B cell (primary cell): Measurements from ENCODE around the gene ZFYVE9. TPM values are rescaled to one million over a fixed set of nuclear protein-coding genes. Genes with fewer than 3 reads are reported as not detected.

Source experiments
- ATAC-seq: fragments of 200-7000 bp; cut with Tn5 transposase; one replicate; pipeline ENCODE4 v1.10.0; 2021; ENCODE audit warnings: low read depth, mild to moderate bottlenecking, moderate number of reproducible peaks, moderate library complexity
- CTCF ChIA-PET: fragments of 350-600 bp; sonication (Branson Sonifier 250); formaldehyde crosslinking; loops from one replicate; lab custom pipeline; 2021; ENCODE audit warnings: antibody characterized with exemption, inconsistent platforms; lab: Charles Lee
- POLR2A ChIA-PET: fragments of 350-600 bp; sonication (Branson Sonifier 250); formaldehyde crosslinking; loops from one replicate; lab custom pipeline; 2021; ENCODE audit warnings: antibody characterized with exemption; lab: Charles Lee
- DNase-seq: peaks from one replicate; pipeline ENCODE4 v3.0.0; 2013
- H2AFZ ChIP-seq: 2 replicates; pipeline ENCODE4 v1.6.1; 2012; ENCODE audit warnings: mild to moderate bottlenecking, low read depth, low read length; ENCODE audit not compliant: insufficient read depth, poor library complexity, severe bottlenecking
- H3K27ac ChIP-seq, 2 donors: 1 replicate in 1 of 2; 2 replicates in 1 of 2; pipeline ENCODE4 v1.5.1; 2012 to 2013; ENCODE audit warnings: low read length in 2 of 2, mild to moderate bottlenecking in 2 of 2, moderate library complexity in 1 of 2
- H3K27me3 ChIP-seq, 4 experiments: fragments of 200-600 bp in 1 of 4; sonication (generic) in 1 of 4; replicated peaks in 1 of 4; 1 replicate in 2 of 4; 2 replicates in 2 of 4; pipeline versions ENCODE4 v1.6.1 to v1.7.0; 2013 to 2016; ENCODE audit warnings: low read length in 3 of 4, mild to moderate bottlenecking in 2 of 4, mixed read lengths in 1 of 4, moderate library complexity in 1 of 4; ENCODE audit not compliant: insufficient read depth in 4 of 4, control insufficient read depth in 3 of 4; ENCODE audit errors: control extremely low read depth in 1 of 4
- H3K36me3 ChIP-seq, 2 experiments: replicated peaks in 1 of 2; 1 replicate in 1 of 2; 2 replicates in 1 of 2; pipeline versions ENCODE4 v1.6.1 to v1.7.1; 2013; ENCODE audit warnings: low read length in 1 of 2; ENCODE audit not compliant: insufficient read depth in 2 of 2, control insufficient read depth in 1 of 2; ENCODE audit errors: control extremely low read depth in 1 of 2, extremely low read depth in 1 of 2
- H3K4me1 ChIP-seq, 2 donors: fragments of 200-600 bp in 1 of 2; sonication (generic) in 1 of 2; 1 replicate in 1 of 2; 2 replicates in 1 of 2; pipeline versions ENCODE4 v1.5.1 to v1.6.1; 2013 to 2017; ENCODE audit warnings: low read length in 2 of 2; ENCODE audit not compliant: control insufficient read depth in 2 of 2, insufficient read depth in 2 of 2
- H3K4me2 ChIP-seq: replicated peaks from 2 replicates; pipeline ENCODE3; 2012; ENCODE audit warnings: mild to moderate bottlenecking, low read depth, low read length; ENCODE audit not compliant: poor library complexity, severe bottlenecking
- H3K4me3 ChIP-seq, 5 experiments: fragments of 200-600 bp in 1 of 5; sonication (generic) in 1 of 5; 1 replicate in 3 of 5; 2 replicates in 2 of 5; pipeline versions ENCODE4 v1.5.1 to v1.7.0; 2011 to 2016; ENCODE audit warnings: low read length in 4 of 5, mild to moderate bottlenecking in 4 of 5, low read depth in 2 of 5, control low read depth in 1 of 5, moderate library complexity in 1 of 5; ENCODE audit not compliant: insufficient read depth in 1 of 5; ENCODE audit errors: control extremely low read depth in 1 of 5, extremely low read depth in 1 of 5
- H3K79me2 ChIP-seq: fragments of 200-600 bp; sonication (generic); one replicate; pipeline ENCODE4 v1.6.0; 2016; ENCODE audit warnings: low read length; ENCODE audit not compliant: control insufficient read depth, insufficient read depth
- H3K9ac ChIP-seq: fragments of 200-600 bp; sonication (generic); 2 replicates; pipeline ENCODE4 v1.6.1; 2017; ENCODE audit warnings: mild to moderate bottlenecking, low read length, moderate library complexity
- H3K9me3 ChIP-seq, 3 donors: one replicate each; pipeline versions ENCODE4 v1.6.1 to v1.7.1; 2013; ENCODE audit warnings: low read length in 2 of 3; ENCODE audit not compliant: control insufficient read depth in 2 of 3, insufficient read depth in 1 of 3; ENCODE audit errors: control extremely low read depth in 1 of 3
- H4K20me1 ChIP-seq: 2 replicates; pipeline ENCODE4 v1.6.0; 2012; ENCODE audit warnings: mild to moderate bottlenecking, low read length; ENCODE audit not compliant: insufficient read depth, control insufficient read depth, poor library complexity, severe bottlenecking
- H3K27ac Mint-ChIP-seq: one replicate; pipeline ENCODE4 v1.8.0; 2021; ENCODE audit warnings: mixed read lengths
- H3K27me3 Mint-ChIP-seq: one replicate; pipeline ENCODE4 v1.8.0; 2021; ENCODE audit warnings: mixed read lengths
- H3K4me1 Mint-ChIP-seq: one replicate; pipeline ENCODE4 v1.8.0; 2021; ENCODE audit warnings: mixed read lengths
- H3K4me3 Mint-ChIP-seq: one replicate; pipeline ENCODE4 v1.8.0; 2021; ENCODE audit warnings: mixed read lengths
- H3K9me3 Mint-ChIP-seq: one replicate; pipeline ENCODE4 v1.8.0; 2022; ENCODE audit warnings: mixed read lengths; ENCODE audit not compliant: insufficient read depth
- CTCF ChIP-seq: fragments of 200-600 bp; IDR thresholded peaks from one replicate; pipeline ENCODE4 v1.8.0; 2022; ENCODE audit warnings: antibody characterized with exemption, mild to moderate bottlenecking
- EZH2 ChIP-seq: IDR thresholded peaks from 2 replicates; pipeline ENCODE4 v1.6.1; 2012; ENCODE audit warnings: borderline replicate concordance, low read depth, mild to moderate bottlenecking, moderate library complexity, low read length; ENCODE audit not compliant: insufficient read depth, poor library complexity, severe bottlenecking
- WGBS: methylation state at CpG from one replicate; pipeline ENCODE4 v1.1.5; 2013; ENCODE audit warnings: missing lambda C conversion rate; ENCODE audit not compliant: insufficient coverage; 5-methylcytosine and 5-hydroxymethylcytosine counted together
- intact Hi-C: fragments of 100-400 bp; cut with micrococcal nuclease; formaldehyde crosslinking; loops from one replicate; pipeline ENCODE4 v1.10.0; 2022
- polyA plus RNA-seq: library from polyadenylated mRNA; depleted of rRNA; stranded (reverse); fragments of >200 nt; gene quantifications from 2 replicates; pipeline ENCODE4 v1.2.3, GENCODE V29; 2012
- total RNA-seq, 2 donors: library from RNA; stranded (reverse); fragments of 120-200 nt in 1 of 2; gene quantifications; 1 replicate in 1 of 2; 2 replicates in 1 of 2; pipeline versions ENCODE4 v1.2.3 to v1.2.4, GENCODE V29; 2013 to 2022

The ZFYVE9 gene
- total and polyA plus RNA-seq, 2 donors (not counting 1 experiment from before 2014, with no cell fraction given) = 0.16 to 3.3 TPM

DNA sequence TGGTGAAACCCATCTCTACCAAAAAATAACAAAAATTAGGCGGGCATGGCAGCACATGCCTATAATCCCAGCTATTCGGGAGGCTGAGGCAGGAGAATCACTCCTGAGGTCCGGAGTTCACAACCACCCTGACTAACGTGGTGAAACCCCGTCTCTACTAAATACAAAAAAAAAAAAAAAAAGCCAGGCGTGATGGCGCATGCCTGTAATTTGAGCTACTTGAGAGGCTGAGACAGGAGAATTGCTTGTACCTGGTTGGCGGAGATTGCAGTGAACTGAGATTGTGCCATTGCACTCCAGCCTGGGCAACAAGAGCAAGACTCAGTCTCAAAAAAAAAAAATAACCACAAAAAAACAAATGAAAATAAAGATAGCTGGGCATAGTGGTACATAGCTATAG lies 181.8 kb downstream of the ZFYVE9 start:
- H3K27ac ChIP-seq = no peak overlapping the region
- no peaks in the 10 kb centered on the region for H3K9me3 ChIP-seq
- no peaks in the 10 kb centered on the region for H3K36me3 ChIP-seq
- Mint-ChIP-seq H3K9me3 (no peaks in the 10 kb centered on the region), H3K4me3 (no peak overlapping the region), H3K27ac (no peak overlapping the region), H3K4me1 (no peaks in the 10 kb centered on the region), H3K27me3 (peaks cover 4% of the 10 kb centered on the region)
- H3K4me1 ChIP-seq = no peaks in the 10 kb centered on the region
- H2AFZ ChIP-seq = no peak overlapping the region
- intact Hi-C loops = no loop called here
- POLR2A ChIA-PET = no interaction called here
- WGBS = 100% methylated on average over 2 of the region's 8 CpGs
- no peak overlapping the region for H3K9ac ChIP-seq
- TF ChIP-seq EZH2 (no peak), CTCF (no peak)
- DNase-seq (no peak), ATAC-seq (no peak)
- no peaks in the 10 kb centered on the region for H3K27me3 ChIP-seq
- H3K4me2 ChIP-seq = no peak overlapping the region
- H4K20me1 ChIP-seq = no peaks in the 10 kb centered on the region
- CTCF ChIA-PET = interaction anchor here (0.8 kb wide), 1 partner anchor 9 kb away, joined by 5 read pairs; no protein-coding TSS in a partner anchor
- no peaks in the 10 kb centered on the region for H3K79me2 ChIP-seq
- no peak overlapping the region for H3K4me3 ChIP-seq

DNA sequence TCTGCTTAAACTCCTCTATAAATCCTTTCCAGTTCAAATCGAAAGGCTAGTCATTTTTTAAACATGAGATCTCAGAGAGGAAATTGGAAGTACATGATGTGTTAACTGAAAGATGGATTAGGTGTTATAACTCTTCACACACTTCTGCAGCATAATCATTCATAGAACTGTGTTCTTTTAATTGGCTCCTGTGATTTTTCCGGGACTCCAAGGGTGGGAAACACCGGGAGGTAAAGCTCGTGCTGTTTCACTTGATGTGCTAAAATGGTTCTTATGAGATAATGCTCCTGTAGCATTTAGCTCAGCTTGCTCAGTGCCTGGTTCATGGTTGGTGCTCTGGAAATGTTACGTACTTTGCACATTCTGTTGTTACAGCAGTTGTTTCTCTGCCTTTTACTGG lies 183.9 kb downstream of the ZFYVE9 start:
- peaks cover 4% of the 10 kb centered on the region for H3K27me3 Mint-ChIP-seq
- ChIA-PET POLR2A (no interaction called here), CTCF (interaction anchor here (0.7 kb wide), 1 partner anchor 10 kb away, joined by 4 read pairs; no protein-coding TSS in a partner anchor)
- Histone ChIP-seq H4K20me1 (no peaks in the 10 kb centered on the region), H3K9me3 (no peaks in the 10 kb centered on the region), H3K27me3 (no peaks in the 10 kb centered on the region), H3K4me3 (no peak overlapping the region), H3K27ac (no peak overlapping the region), H2AFZ (no peak overlapping the region), H3K4me1 (no peaks in the 10 kb centered on the region), H3K79me2 (no peaks in the 10 kb centered on the region), H3K4me2 (no peak overlapping the region), H3K36me3 (no peaks in the 10 kb centered on the region), H3K9ac (no peak overlapping the region)
- H3K9me3 Mint-ChIP-seq = no peaks in the 10 kb centered on the region
- intact Hi-C loops = no loop called here
- ATAC-seq (no peak), DNase-seq (no peak)
- TF ChIP-seq CTCF (no peak), EZH2 (no peak)
- WGBS = 92% methylated on average over 3 of the region's 5 CpGs
- no peak overlapping the region for H3K4me3 Mint-ChIP-seq
- no peaks in the 10 kb centered on the region for H3K4me1 Mint-ChIP-seq
- H3K27ac Mint-ChIP-seq = no peak overlapping the region
